Measurements from ENCODE around the gene SHROOM1.

DNA sequence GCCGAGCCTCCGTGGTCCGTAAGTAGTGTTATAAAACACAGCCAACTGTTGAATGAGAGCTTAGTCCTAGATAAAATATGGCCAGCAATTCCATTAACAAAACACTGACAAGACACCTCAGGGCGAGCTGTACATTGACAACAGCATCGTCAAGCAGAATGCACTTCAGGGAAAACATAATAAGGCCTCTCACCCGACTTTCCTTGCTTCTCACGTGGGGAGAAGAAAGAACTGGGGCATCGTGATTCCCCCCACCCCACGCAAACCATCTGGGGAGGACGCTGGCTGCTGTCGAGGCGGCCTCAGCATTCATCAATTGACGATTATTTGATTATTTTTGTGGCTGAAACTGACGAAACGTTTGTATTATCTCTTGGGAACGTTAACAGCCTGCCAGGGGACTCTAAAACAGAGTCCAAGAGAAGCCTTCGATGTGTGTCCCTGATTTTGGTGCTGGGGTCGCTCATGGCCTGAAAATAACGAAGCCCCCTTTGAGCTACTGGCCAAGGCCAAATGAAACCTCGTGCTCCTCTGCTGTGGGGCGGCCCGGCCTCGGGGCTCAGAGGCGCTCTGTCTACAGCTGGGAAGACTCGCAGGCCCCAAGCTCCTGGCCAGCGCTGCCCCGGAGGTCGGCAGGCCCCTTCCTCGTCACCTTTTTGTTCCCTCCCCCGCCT, 35.4 kb upstream of the SHROOM1 start:
- no peak for TF ChIP-seq CTCF (IDR thresholded peaks at IDR 0.05; ENCODE audit: low read depth, low read length)
- 0 out of 2 replicates have a peak, but pooled peaks have one; percentile 21 for TF ChIP-seq MAX (IDR thresholded peaks at IDR 0.05; ENCODE audit: low read depth, low read length)
